ENCODE measurements around the gene B3GALT2. TPM values are rescaled to one million over a fixed set of nuclear protein-coding genes. Genes with fewer than 3 reads are reported as not detected.

The B3GALT2 gene
- total RNA-seq, 1 experiment from 2014 or later = not detected

- no peaks in the 10 kb centered on the region for H3F3A ChIP-seq (ENCODE audit: insufficient read depth, low read depth)
- no peak overlapping the region for H3K4me3 ChIP-seq
- no peak overlapping the region for H3K4me2 ChIP-seq
- TF ChIP-seq, protein P1, sequence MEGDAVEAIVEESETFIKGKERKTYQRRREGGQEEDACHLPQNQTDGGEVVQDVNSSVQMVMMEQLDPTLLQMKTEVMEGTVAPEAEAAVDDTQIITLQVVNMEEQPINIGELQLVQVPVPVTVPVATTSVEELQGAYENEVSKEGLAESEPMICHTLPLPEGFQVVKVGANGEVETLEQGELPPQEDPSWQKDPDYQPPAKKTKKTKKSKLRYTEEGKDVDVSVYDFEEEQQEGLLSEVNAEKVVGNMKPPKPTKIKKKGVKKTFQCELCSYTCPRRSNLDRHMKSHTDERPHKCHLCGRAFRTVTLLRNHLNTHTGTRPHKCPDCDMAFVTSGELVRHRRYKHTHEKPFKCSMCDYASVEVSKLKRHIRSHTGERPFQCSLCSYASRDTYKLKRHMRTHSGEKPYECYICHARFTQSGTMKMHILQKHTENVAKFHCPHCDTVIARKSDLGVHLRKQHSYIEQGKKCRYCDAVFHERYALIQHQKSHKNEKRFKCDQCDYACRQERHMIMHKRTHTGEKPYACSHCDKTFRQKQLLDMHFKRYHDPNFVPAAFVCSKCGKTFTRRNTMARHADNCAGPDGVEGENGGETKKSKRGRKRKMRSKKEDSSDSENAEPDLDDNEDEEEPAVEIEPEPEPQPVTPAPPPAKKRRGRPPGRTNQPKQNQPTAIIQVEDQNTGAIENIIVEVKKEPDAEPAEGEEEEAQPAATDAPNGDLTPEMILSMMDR (conservative IDR thresholded peaks at IDR 0.05) = no peak
- no peak for TF ChIP-seq EZH2 (IDR thresholded peaks at IDR 0.05; ENCODE audit: low read depth)
- no peak overlapping the region for H3K27ac ChIP-seq
- H3K9me2 ChIP-seq (ENCODE audit: insufficient read depth) = no peaks in the 10 kb centered on the region
- no peaks in the 10 kb centered on the region for H3K36me3 ChIP-seq (ENCODE audit: low read depth)
- H3K27me3 ChIP-seq (ENCODE audit: insufficient read depth, low read depth) = no peaks in the 10 kb centered on the region
- BruUV-seq (replicated peaks) = no TSS peak
- ChIA-PET CTCF (interaction anchor here (0.6 kb wide), 1 partner anchor 37 kb away, joined by 3 read pairs; no protein-coding TSS in a partner anchor), POLR2A (ENCODE audit: unreplicated experiment) (no interaction called here)
- 0 out of 2 replicates have a peak, but pooled peaks cover 4% of the 10 kb centered on the region for H4K20me1 ChIP-seq (ENCODE audit: insufficient read depth)
- no peak overlapping the region for H2AFZ ChIP-seq
- H3K79me2 ChIP-seq (ENCODE audit: low read depth) = no peaks in the 10 kb centered on the region
- intact Hi-C loops (cut with micrococcal nuclease; ENCODE audit: unreplicated experiment) = no loop called here
- no peaks in the 10 kb centered on the region for H3K4me1 ChIP-seq (replicated peaks; ENCODE audit: insufficient read depth)
- DNase-seq = no peak
- no peaks in the 10 kb centered on the region for H3K9me3 ChIP-seq (ENCODE audit: insufficient read depth, low read depth)
Observed at GRCh38 chr1:193157360-193157759, 29.1 kb downstream of the B3GALT2 start.

GRCh38 chr1:193156822-193157142, 29.6 kb downstream of the B3GALT2 start:
- Histone ChIP-seq H3K79me2 (ENCODE audit: low read depth) (no peaks in the 10 kb centered on the region), H3K9me2 (ENCODE audit: insufficient read depth) (no peaks in the 10 kb centered on the region), H3K27ac (no peak overlapping the region), H3K4me3 (no peak overlapping the region), H4K20me1 (ENCODE audit: insufficient read depth) (0 out of 2 replicates have a peak, but pooled peaks cover 4% of the 10 kb centered on the region), H3K4me2 (no peak overlapping the region), H3K27me3 (ENCODE audit: insufficient read depth, low read depth) (no peaks in the 10 kb centered on the region), H2AFZ (no peak overlapping the region), H3K36me3 (ENCODE audit: low read depth) (no peaks in the 10 kb centered on the region), H3K4me1 (replicated peaks; ENCODE audit: insufficient read depth) (no peaks in the 10 kb centered on the region), H3F3A (ENCODE audit: insufficient read depth, low read depth) (no peaks in the 10 kb centered on the region), H3K9me3 (ENCODE audit: insufficient read depth, low read depth) (no peaks in the 10 kb centered on the region)
- no peak for DNase-seq
- no TSS peak for BruUV-seq (replicated peaks)
- ChIA-PET POLR2A (ENCODE audit: unreplicated experiment) (no interaction called here), CTCF (interaction anchor here (0.5 kb wide), 1 partner anchor 1561 kb away, joined by 4 read pairs; no protein-coding TSS in a partner anchor)
- intact Hi-C loops (cut with micrococcal nuclease; ENCODE audit: unreplicated experiment) = no loop called here
- TF ChIP-seq, protein P1 (conservative IDR thresholded peaks at IDR 0.05) = no peak
- no peak for TF ChIP-seq EZH2 (IDR thresholded peaks at IDR 0.05; ENCODE audit: low read depth)

DNA sequence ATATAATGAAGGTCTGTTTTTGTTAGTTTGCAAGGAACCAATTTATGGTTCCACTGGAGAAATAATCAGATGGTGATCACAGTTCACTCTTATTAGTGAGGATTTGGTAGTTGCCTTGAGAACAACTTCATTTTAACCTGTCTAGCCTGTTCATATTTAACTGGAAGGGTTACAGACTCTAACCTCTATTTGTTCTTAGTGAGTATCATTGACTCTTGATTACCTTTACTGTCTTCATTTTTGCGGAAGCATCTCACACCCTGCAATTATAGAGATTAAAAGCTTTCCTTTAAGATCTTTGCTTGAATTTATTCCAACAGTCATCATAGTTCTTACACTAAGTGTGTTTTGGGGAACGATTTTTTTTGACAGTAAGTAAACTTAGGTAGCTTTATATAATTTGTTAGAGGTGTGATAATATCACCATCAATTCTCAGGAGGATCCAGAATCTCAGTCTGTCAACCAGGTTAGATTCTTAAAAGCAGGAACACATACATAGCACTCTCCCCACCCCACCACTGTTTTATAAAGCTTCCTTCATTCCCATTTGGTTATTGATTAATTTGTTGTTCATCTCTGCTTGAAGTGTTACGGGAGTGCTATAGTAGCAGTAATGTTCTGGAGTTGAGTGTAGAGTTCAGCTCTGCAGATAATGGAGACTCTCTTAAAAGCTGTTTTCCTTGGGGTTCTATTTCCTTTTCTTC, 30.1 kb downstream of the B3GALT2 start:
- TF ChIP-seq, protein P1 (conservative IDR thresholded peaks at IDR 0.05) = no peak
- TF ChIP-seq EZH2 (IDR thresholded peaks at IDR 0.05; ENCODE audit: low read depth) = no peak
- ChIA-PET POLR2A (ENCODE audit: unreplicated experiment) (no interaction called here), CTCF (interaction anchor here (0.5 kb wide), 1 partner anchor 1562 kb away, joined by 4 read pairs; no protein-coding TSS in a partner anchor)
- intact Hi-C loops (cut with micrococcal nuclease; ENCODE audit: unreplicated experiment) = no loop called here
- Histone ChIP-seq H3K4me2 (no peak overlapping the region), H4K20me1 (ENCODE audit: insufficient read depth) (0 out of 2 replicates have a peak, but pooled peaks cover 4% of the 10 kb centered on the region), H3K9me3 (ENCODE audit: insufficient read depth, low read depth) (no peaks in the 10 kb centered on the region), H3K36me3 (ENCODE audit: low read depth) (no peaks in the 10 kb centered on the region), H3K9me2 (ENCODE audit: insufficient read depth) (no peaks in the 10 kb centered on the region), H2AFZ (no peak overlapping the region), H3K27ac (no peak overlapping the region), H3K79me2 (ENCODE audit: low read depth) (no peaks in the 10 kb centered on the region), H3K27me3 (ENCODE audit: insufficient read depth, low read depth) (no peaks in the 10 kb centered on the region), H3K4me3 (no peak overlapping the region), H3K4me1 (replicated peaks; ENCODE audit: insufficient read depth) (no peaks in the 10 kb centered on the region), H3F3A (ENCODE audit: insufficient read depth, low read depth) (no peaks in the 10 kb centered on the region)
- no TSS peak for BruUV-seq (replicated peaks)
- no peak for DNase-seq
